Measurements from ENCODE around the gene RPAIN.

RPAIN gene

GRCh38 chr17:5466295-5466694 lies 46.3 kb downstream of the RPAIN start:
- H3K4me3 ChIP-seq (replicated peaks; ENCODE audit: low read depth, low read length), result no peak overlapping the region
- no peak for DNase-seq (ENCODE audit: low read depth)
- no peak for TF ChIP-seq CTCF (IDR thresholded peaks at IDR 0.05; ENCODE audit: low read length, missing control alignments)

DNA sequence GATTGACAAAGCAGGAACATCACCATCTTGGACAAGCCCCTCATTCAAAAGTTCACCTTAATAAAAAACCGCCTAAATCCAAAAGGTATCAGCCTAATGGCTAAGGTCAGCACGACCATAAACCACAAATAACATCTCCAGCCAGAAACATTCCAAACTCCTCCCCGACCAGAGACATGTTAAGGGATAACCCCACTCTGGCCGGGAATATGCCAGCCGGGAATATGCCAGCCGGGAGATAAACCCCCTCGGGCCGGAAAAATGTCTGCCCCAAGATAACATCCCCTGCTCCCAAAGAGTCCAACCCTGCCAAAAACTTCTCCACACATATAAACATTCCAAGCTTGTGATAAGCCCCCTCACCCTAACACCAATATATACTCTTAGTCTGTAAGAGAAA lies 47.4 kb downstream of the RPAIN start:
- no peak for TF ChIP-seq CTCF (IDR thresholded peaks at IDR 0.05; ENCODE audit: low read length, missing control alignments)
- H3K4me3 ChIP-seq (replicated peaks; ENCODE audit: low read depth, low read length), result peak overlapping the region; percentile 85
- DNase-seq (ENCODE audit: low read depth), result no peak

- peak overlapping the region; percentile 85 for H3K4me3 ChIP-seq (replicated peaks; ENCODE audit: low read depth, low read length)
- TF ChIP-seq CTCF (IDR thresholded peaks at IDR 0.05; ENCODE audit: low read length, missing control alignments), result no peak
- no peak for DNase-seq (ENCODE audit: low read depth)
Observed at GRCh38 chr17:5468075-5468473, 48.1 kb downstream of the RPAIN start.

DNA sequence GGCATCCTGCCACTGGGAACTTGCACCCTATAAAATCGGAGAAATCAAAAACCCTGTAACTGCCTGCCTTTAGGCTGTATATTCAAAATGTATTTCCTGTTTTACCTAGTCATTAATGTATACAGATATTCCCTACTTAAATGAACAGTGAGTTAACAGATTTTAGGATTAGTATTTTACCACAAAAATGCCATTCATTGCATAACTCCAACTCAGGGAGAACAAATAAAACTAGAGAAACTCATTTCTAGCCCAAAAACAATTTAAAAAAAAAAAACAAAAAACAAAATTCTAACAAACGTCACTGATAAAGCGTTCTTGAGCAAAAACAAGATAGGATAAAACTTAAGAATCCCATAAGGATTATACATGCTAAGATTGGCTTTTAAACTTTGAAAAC lies 52.5 kb downstream of the RPAIN start:
- no peak for DNase-seq (ENCODE audit: low read depth)
- no peak for TF ChIP-seq CTCF (IDR thresholded peaks at IDR 0.05; ENCODE audit: low read length, missing control alignments)
- no peak overlapping the region for H3K4me3 ChIP-seq (replicated peaks; ENCODE audit: low read depth, low read length)

- H3K4me3 ChIP-seq (replicated peaks; ENCODE audit: low read depth, low read length), result no peak overlapping the region
- no peak for DNase-seq (ENCODE audit: low read depth)
- TF ChIP-seq CTCF (IDR thresholded peaks at IDR 0.05; ENCODE audit: low read length, missing control alignments), result no peak
Observed at GRCh38 chr17:5473906-5474305, 53.9 kb downstream of the RPAIN start.

DNA sequence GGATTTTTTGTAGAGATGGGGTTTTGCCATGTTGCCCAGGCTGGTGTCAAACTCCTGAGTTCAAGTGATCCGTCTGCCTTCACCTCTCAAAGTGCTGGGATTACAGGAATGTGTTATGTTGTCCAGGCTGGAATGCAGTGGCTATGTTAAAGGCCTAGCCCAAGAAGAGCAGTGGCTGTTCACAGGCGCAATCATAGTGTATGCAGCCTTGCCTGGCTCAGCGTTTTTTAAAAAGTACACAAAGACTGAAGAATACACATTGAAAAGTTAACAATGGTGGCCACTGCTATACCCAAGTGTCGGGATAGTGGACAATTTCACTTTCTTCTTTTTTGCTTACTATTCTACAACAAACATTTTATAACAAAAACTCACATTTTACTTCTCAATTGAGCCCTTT lies 59.0 kb downstream of the RPAIN start:
- no peak for TF ChIP-seq CTCF (IDR thresholded peaks at IDR 0.05; ENCODE audit: low read length, missing control alignments)
- DNase-seq (ENCODE audit: low read depth), result no peak
- H3K4me3 ChIP-seq (replicated peaks; ENCODE audit: low read depth, low read length), result no peak overlapping the region

- no peak for DNase-seq (ENCODE audit: low read depth)
- no peak overlapping the region for H3K4me3 ChIP-seq (replicated peaks; ENCODE audit: low read depth, low read length)
- no peak for TF ChIP-seq CTCF (IDR thresholded peaks at IDR 0.05; ENCODE audit: low read length, missing control alignments)
Observed at GRCh38 chr17:5480962-5481361, 61.0 kb downstream of the RPAIN start.

Data from fibroblast of pulmonary artery (primary cell).